HepG2 (cell line): ENCODE measurements around the gene MXRA8. TPM values are rescaled to one million over a fixed set of nuclear protein-coding genes. Genes with fewer than 3 reads are reported as not detected.

Experiments used
- ADNP ChIP-seq: sonication (generic); formaldehyde crosslinking; IDR thresholded peaks from 2 replicates; pipeline ENCODE4 v1.4.0; 2020; ENCODE audit warnings: missing genetic modification reagents
- CEBPB ChIP-seq: IDR thresholded peaks from 2 replicates; pipeline ENCODE4 v1.6.1; 2011; ENCODE audit warnings: low read depth, low read length, improper control_type of control experiment, borderline replicate concordance
- CEBPG ChIP-seq: IDR thresholded peaks from 2 replicates; pipeline ENCODE4 v1.6.1; 2016
- DR1 ChIP-seq: sonication (generic); formaldehyde crosslinking; IDR thresholded peaks from 2 replicates; pipeline ENCODE4 v1.8.0; 2021; ENCODE audit warnings: mild to moderate bottlenecking, missing genetic modification reagents, inconsistent platforms
- GATAD2A ChIP-seq: IDR thresholded peaks from 2 replicates; pipeline ENCODE4 v1.6.1; 2016
- GLI4 ChIP-seq: sonication (generic); formaldehyde crosslinking; IDR thresholded peaks from 2 replicates; pipeline ENCODE4 v1.5.1; 2020; ENCODE audit warnings: missing genetic modification reagents, mild to moderate bottlenecking, moderate library complexity, borderline replicate concordance
- GLMP ChIP-seq: sonication (generic); formaldehyde crosslinking; IDR thresholded peaks from 2 replicates; pipeline ENCODE4 v1.9.0; 2021; ENCODE audit warnings: missing genetic modification reagents, mild to moderate bottlenecking, borderline replicate concordance
- HHEX ChIP-seq: IDR thresholded peaks from 2 replicates; pipeline ENCODE4 v1.6.1; 2016; ENCODE audit warnings: control low read depth
- HNF4G ChIP-seq, 2 experiments: sonication (generic) in 1 of 2; formaldehyde crosslinking in 1 of 2; IDR thresholded peaks; 2 replicates each; pipeline versions ENCODE4 v1.4.0 to v1.6.1; 2011 to 2020; ENCODE audit warnings: borderline replicate concordance in 2 of 2, low read depth in 2 of 2, mild to moderate bottlenecking in 2 of 2, low read length in 1 of 2, missing genetic modification reagents in 1 of 2, moderate library complexity in 1 of 2
- NFE2 ChIP-seq: sonication (generic); formaldehyde crosslinking; IDR thresholded peaks from 2 replicates; pipeline ENCODE4 v1.4.0; 2020; ENCODE audit warnings: missing genetic modification reagents
- NKX3-1 ChIP-seq: sonication (generic); formaldehyde crosslinking; IDR thresholded peaks from 2 replicates; pipeline ENCODE4 v1.5.0; 2020; ENCODE audit warnings: missing genetic modification reagents
- NR2C2 ChIP-seq: sonication (generic); formaldehyde crosslinking; IDR thresholded peaks from 2 replicates; pipeline ENCODE4 v1.4.0; 2020; ENCODE audit warnings: missing genetic modification reagents, mild to moderate bottlenecking, moderate library complexity, borderline replicate concordance
- SCMH1 ChIP-seq: sonication (generic); formaldehyde crosslinking; IDR thresholded peaks from 2 replicates; pipeline ENCODE4 v1.9.0; 2021; ENCODE audit warnings: missing genetic modification reagents, mild to moderate bottlenecking, borderline replicate concordance
- TBP ChIP-seq: sonication (generic); formaldehyde crosslinking; IDR thresholded peaks from 2 replicates; pipeline ENCODE4 v1.5.0; 2020; ENCODE audit warnings: missing genetic modification reagents
- UBTF ChIP-seq: sonication (generic); formaldehyde crosslinking; IDR thresholded peaks from 2 replicates; pipeline ENCODE4 v1.4.0; 2020; ENCODE audit warnings: mild to moderate bottlenecking, missing genetic modification reagents
- ZBTB14 ChIP-seq: sonication (generic); formaldehyde crosslinking; IDR thresholded peaks from 2 replicates; pipeline ENCODE4 v1.4.0; 2020; ENCODE audit warnings: missing genetic modification reagents
- ZBTB46 ChIP-seq: sonication (generic); formaldehyde crosslinking; IDR thresholded peaks from 2 replicates; pipeline ENCODE4 v1.4.0; 2020; ENCODE audit warnings: mild to moderate bottlenecking, missing genetic modification reagents, borderline replicate concordance
- ZNF3 ChIP-seq: IDR thresholded peaks from 2 replicates; pipeline ENCODE4 v1.7.0; 2017; ENCODE audit warnings: inconsistent platforms
- ZNF687 ChIP-seq: sonication (generic); formaldehyde crosslinking; IDR thresholded peaks from 2 replicates; pipeline ENCODE4 v1.5.1; 2020; ENCODE audit warnings: mild to moderate bottlenecking, missing genetic modification reagents, moderate library complexity
- ZSCAN25 ChIP-seq: sonication (generic); formaldehyde crosslinking; IDR thresholded peaks from 2 replicates; pipeline ENCODE4 v1.8.0; 2022; ENCODE audit warnings: mild to moderate bottlenecking, missing genetic modification reagents
- polyA plus RNA-seq, 8 experiments: library from polyadenylated mRNA; depleted of rRNA in 3 of 8; stranded (reverse) in 7 of 8; unstranded in 1 of 8; fragments of >200 nt; fragmentation: Illumina TruSeq in 4 of 8; extraction: Trizol in 4 of 8; gene quantifications; 2 replicates each; pipeline versions ENCODE4 v1.2.1 to v1.2.3, GENCODE V29; 2011 to 2016; ENCODE audit warnings: low read depth in 4 of 8, missing spikeins in 1 of 8, mixed read lengths in 1 of 8; ENCODE audit not compliant: insufficient read depth in 1 of 8
- total RNA-seq, 5 experiments: library from RNA; depleted of rRNA; stranded (reverse); fragments of >200 nt; fragmentation: Illumina TruSeq; extraction: Trizol; gene quantifications; 2 replicates each; pipeline ENCODE4 v1.2.3, GENCODE V29; 2016; ENCODE audit warnings: low read depth in 1 of 5

Gene MXRA8
- total and polyA plus RNA-seq, 2 of the 13 experiments (the other 11 are each of a cell fraction or from before 2014, with no cell fraction given): 19.8 to 44.8 TPM

GRCh38 chr1:1334835-1335234 is 23.5 kb downstream of the MXRA8 start (continued):
- no peak for TF ChIP-seq GLI4
- TF ChIP-seq UBTF (CRISPR knock-in tag): 0 out of 2 replicates have a peak, but pooled peaks have one; percentile 8
- TF ChIP-seq SCMH1 (CRISPR knock-in tag): no peak
- TF ChIP-seq NFE2 (CRISPR knock-in tag): no peak
- TF ChIP-seq ZBTB14: no peak
- TF ChIP-seq ZSCAN25: 0 out of 2 replicates have a peak, but pooled peaks have one; percentile 27
- TF ChIP-seq HNF4G (IDR thresholded peaks at IDR 0.05; ENCODE audit: borderline replicate concordance, low read depth, low read length): no peak
- no peak for TF ChIP-seq HNF4G (CRISPR knock-in tag; IDR thresholded peaks at IDR 0.05; ENCODE audit: borderline replicate concordance, low read depth)
- TF ChIP-seq NKX3-1: peak; percentile 86
- TF ChIP-seq CEBPB: no peak
- peak; percentile 44; the same call in 1 of the 2 replicates for TF ChIP-seq DR1
- no peak for TF ChIP-seq NR2C2
- no peak for TF ChIP-seq ADNP (CRISPR knock-in tag)
- TF ChIP-seq GLMP (CRISPR knock-in tag): 0 out of 2 replicates have a peak, but pooled peaks have one; percentile 48
- no peak for TF ChIP-seq GATAD2A (CRISPR knock-in tag)
- no peak for TF ChIP-seq TBP (CRISPR knock-in tag)
- TF ChIP-seq ZNF687 (CRISPR knock-in tag): peak; percentile 51
- TF ChIP-seq HHEX (CRISPR knock-in tag): no peak
- TF ChIP-seq CEBPG (CRISPR knock-in tag): no peak
- no peak for TF ChIP-seq ZNF3 (CRISPR knock-in tag)
- no peak for TF ChIP-seq ZBTB46 (CRISPR knock-in tag)
